MV-4-11 (cell line): ENCODE measurements around the gene CHKB.
"Not testable (repeated sequence)": the region's sequence is repeated elsewhere in the genome, so short reads cannot be mapped to it uniquely, and the experiment has no call there.

ENCODE experiments used
- DNase-seq: peaks from one replicate; lab custom pipeline; 2025; lab: John Stamatoyannopoulos, UW

The CHKB gene

DNA sequence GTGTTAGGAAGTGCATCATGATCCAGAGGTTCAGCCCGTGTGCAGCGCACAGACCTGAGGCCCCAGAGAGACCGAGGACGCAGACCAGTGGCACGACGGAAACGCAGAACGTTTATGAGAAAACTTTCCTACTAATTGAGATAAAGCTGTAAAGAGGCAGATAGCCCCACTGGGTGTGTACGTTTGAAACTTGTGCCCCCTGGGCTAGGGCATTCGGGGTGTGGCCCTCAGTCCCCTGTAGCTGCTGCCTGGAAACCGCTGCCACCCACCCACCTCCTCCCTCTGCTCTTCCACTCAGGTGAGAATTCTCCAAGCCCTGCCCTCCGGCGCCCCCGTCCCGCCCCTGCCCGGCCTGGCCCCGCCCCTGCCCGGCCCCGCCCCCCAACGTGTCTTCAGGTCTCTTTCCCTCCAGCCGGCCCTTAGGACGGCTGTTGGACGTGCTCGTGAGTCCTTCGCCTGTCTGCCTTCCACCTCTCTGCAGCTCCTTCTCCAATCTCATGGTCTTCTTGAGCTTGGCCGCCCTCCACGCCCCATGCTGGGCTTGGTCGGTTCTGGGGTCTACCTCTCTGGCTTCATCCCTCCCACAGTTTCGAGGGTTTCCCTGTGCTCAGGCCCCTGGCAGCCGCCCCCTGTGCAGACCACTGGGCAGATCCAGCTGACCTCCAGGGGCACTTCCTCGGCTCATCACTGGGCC is 30.0 kb upstream of the CHKB start:
- no peak for DNase-seq

DNA sequence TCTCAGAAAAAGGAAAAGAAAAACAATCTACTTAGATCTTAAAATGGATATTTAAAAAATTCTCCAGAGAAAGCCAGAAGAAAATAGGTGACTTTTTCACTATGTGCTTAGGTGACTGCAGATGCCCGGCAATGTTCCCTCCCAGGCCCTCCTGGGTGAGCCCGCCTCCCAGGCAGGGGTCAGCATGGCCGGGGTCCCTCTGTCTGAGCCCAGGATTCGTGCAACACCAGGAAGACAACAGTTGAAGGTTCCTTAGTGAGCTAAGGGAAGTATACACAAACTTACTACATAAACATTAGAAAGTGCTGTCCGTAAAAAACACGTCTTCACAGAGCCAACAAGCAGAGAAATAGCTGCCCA is 29.5 kb upstream of the CHKB start:
- no peak for DNase-seq

DNA sequence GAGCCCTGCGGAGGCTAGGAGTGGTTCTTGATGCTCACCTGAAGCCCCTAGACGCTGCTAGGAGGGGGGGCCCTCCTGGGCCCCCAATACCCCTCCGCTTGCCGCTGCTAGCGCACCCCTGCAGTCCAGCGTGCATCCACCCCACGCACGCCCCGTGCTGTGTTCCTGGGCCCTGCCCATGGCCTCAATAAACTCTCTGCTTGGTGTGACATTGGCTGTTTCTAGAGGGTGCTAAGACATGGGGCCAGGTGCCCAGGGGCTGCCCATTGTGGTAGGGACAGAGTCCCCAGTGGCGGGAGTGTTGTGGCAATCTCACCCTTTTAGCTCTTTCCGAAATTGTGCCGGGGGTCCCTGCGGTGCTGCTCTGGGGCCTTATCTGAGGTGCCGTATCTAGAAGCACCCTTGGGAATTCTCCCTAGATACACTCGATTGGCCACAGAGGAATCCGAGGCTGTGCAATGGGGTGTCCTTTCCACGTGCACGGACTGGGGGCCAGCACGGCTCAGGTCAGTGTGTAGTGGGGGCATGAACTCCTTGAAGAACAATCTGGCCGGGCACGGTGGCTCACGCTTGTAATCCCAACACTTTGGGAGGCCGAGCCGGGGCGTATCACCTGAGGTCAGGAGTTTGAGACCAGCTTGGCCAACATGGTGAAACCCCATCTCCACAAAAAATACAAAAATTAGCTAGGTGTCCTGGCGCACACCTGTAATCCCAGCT is 28.9 kb upstream of the CHKB start:
- DNase-seq: no peak

- no peak for DNase-seq
These were observed 27.9 kb upstream of the CHKB start for GRCh38 chr22:50610581-50610980.

- DNase-seq: no peak
These were observed 27.4 kb upstream of the CHKB start for GRCh38 chr22:50610041-50610451.

DNA sequence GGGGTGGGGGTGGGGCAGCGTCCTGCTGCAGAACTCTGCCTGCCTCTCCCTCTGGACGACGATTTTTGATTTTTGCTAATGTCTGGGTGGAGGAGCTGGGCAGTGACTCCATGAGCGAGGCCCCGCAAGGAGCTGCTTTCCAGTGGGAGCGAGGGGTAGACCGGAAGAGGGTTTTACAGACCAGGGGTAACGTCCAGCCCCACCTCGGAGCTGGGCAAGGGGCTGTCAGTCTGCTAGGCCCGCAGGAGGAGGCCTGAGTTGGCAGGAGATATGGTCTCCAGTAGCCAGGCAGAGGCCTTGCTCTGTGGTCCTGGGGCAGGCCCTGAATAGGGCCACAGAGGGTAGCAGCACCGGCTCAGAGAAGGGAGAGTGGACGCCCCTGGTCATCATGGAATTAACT is 26.9 kb upstream of the CHKB start:
- DNase-seq: no peak

DNA sequence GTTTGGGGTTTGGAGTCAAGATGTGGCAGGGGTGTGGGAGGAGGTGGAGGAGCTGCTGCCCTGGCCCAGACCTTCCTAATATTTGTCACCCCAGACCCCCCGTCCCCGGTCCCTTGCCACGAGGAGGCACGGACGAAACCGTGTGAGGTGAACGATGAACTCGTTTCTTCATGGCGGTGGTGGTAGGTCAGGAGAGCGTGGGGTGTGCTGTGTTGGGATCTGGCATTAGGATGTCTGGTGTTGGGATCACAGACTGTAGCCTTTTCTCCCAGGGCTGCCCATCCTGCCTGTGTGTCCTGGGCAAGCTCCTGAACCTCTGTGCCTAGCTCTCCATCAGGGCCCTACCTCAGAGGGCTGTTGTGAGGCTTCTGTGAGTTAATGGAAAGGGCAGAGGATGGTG is 26.3 kb upstream of the CHKB start:
- DNase-seq: no peak

GRCh38 chr22:50608058-50608840 is 25.6 kb upstream of the CHKB start:
- not testable (repeated sequence) for DNase-seq

- DNase-seq: no peak
These were observed 25.0 kb upstream of the CHKB start for GRCh38 chr22:50607659-50608020.

DNA sequence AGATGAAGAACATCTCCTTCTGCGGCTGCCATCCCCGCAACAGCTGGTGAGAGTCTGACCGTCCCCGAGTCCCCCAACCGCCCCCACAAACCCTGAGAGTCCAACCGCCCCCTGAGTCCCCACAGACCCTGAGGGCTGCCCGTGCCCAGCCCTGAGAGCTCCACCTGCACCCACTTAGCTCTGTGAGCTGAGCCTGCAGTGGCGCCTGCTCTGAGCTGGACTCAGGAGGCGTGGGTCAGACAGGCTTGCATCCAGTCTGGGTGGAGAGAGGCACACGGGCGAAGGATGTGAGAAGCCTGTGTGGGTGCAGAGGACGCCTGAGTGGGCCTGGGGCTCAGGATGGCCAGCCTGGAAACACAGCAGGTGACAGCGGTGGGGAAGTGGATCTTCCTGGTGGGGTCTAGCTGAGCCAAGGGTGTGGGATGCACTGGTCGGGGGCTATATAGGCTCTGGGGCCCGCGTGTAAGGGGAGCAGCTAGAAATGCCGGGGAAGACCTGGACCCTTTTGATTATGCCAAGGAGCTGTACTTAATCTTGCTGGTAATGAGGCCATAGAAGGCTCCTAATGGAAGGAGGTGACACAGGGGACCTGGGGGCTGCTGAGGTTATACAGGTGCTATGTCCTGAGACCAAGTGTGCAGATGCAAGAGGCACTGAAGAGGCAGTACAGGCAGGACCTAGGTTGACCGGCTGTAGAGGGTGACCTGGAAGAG is 24.5 kb upstream of the CHKB start:
- DNase-seq: no peak

- DNase-seq: peak; percentile 24
These were observed 23.7 kb upstream of the CHKB start for GRCh38 chr22:50606165-50606945.

DNA sequence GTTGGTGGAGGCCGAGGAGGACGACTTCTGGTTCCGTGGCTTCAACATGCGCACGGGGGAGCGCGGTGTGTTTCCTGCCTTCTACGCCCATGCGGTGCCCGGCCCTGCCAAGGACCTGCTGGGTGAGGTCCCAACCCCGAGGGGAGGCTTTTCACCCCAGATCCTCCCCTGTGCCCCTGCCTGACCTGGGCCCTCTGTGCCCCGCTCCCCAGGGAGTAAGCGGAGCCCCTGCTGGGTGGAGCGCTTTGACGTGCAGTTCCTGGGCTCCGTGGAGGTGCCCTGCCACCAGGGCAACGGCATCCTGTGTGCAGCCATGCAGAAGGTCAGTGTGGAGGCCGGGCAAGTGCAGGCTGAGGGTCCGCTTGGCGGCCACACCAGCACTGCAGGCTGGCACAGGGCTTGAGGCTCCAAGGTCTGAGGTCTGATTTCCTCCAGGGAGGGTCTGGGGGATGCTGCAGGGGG is 23.0 kb upstream of the CHKB start:
- DNase-seq: no peak

- no peak for DNase-seq
These were observed 22.5 kb upstream of the CHKB start for GRCh38 chr22:50605002-50605612.

DNA sequence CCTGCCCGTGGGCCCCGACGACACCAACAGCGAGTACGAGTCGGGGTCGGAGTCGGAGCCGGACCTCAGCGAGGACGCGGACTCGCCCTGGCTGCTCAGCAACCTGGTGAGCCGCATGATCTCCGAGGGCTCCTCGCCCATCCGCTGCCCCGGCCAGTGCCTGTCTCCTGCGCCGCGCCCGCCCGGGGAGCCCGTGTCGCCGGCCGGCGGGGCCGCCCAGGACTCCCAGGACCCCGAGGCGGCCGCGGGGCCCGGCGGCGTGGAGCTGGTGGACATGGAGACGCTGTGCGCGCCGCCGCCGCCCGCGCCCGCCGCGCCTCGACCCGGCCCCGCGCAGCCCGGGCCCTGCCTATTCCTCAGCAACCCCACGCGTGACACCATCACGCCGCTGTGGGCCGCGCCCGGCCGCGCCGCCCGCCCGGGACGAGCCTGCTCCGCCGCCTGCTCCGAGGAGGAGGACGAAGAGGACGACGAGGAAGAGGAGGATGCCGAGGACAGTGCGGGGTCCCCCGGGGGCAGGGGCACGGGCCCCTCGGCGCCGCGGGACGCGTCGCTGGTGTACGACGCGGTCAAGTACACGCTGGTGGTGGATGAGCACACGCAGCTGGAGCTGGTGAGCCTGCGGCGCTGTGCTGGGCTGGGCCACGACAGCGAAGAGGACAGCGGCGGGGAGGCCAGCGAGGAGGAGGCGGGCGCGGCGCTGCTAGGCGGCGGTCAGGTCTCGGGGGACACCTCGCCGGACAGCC is 21.8 kb upstream of the CHKB start:
- DNase-seq: no peak

DNA sequence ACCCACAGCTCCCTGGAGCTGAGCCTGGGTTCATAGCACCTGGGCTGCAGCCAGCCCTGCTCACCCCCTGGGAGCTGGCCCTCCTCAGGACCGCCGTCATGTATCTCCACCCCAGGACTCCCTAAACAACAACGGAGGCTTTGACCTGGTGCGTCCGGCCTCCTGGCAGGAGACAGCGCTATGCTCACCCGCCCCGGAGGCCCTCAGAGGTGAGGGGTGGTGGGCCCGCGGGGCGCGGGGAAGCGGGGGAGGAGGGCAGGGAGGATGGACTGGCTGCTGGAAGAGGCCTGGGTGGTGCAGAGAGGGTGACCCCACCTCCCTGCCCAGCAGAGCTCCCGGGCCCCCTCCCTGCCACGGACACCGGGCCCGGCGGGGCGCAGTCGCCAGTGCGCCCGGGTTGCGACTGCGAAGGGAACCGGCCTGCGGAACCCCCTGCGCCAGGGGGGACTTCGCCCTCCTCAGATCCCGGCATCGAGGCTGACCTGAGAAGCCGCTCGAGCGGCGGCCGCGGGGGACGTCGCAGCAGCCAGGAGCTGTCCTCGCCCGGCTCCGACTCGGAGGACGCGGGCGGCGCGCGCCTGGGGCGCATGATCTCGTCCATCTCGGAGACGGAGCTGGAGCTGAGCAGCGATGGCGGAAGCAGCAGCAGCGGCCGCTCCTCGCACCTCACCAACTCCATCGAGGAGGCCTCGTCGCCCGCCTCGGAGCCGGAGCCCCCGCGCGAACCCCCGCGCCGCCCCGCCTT is 21.0 kb upstream of the CHKB start:
- DNase-seq: no peak

DNA sequence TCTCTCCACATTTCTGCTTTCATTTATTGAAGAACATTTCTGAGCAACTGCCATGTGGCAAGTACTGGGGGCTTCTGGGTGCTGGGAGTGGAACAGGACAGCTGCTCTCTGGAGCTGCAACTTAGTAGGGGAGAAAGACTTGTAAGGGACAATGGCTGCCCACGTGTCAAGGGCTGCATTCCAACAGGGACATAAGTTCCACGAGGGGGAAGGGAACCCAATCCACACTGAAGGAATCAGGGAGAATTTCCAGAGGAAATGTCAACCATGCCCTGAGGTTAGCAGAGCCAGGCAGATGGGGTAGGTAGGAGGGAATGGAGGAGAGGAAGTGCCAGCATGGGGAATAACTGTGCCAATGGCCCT is 19.7 kb upstream of the CHKB start:
- no peak for DNase-seq

DNA sequence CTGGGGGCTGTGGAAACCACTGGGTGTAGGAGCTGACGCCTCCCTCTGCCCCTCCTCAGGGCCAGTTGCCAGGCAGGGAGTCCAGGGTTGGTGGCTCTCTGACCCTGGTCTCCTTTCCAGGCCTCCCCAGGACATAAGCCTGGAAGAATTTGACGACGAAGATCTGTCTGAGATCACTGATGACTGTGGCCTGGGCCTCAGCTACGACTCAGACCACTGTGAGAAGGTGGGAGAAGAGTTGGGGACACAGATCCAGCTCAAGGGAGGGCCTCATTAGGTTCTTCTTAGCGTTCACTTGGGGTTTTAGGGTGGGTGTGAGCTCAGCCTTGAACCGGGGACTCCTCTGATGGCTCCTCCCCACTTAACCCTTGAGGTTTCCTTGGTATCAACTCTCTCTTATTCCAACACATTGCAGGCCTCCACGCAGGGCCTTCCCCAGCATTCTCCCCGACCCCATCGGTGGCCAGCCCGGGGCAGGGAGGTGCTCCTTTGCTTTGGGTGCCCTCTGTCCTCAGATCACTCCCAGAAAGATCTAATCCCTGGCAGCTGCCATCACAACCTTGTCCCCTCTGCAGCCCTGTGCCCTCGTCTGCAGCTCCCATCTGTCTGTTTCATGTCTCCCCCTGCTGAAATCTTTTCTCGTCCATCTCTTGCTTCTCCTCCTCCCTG is 19.2 kb upstream of the CHKB start:
- DNase-seq: no peak

DNA sequence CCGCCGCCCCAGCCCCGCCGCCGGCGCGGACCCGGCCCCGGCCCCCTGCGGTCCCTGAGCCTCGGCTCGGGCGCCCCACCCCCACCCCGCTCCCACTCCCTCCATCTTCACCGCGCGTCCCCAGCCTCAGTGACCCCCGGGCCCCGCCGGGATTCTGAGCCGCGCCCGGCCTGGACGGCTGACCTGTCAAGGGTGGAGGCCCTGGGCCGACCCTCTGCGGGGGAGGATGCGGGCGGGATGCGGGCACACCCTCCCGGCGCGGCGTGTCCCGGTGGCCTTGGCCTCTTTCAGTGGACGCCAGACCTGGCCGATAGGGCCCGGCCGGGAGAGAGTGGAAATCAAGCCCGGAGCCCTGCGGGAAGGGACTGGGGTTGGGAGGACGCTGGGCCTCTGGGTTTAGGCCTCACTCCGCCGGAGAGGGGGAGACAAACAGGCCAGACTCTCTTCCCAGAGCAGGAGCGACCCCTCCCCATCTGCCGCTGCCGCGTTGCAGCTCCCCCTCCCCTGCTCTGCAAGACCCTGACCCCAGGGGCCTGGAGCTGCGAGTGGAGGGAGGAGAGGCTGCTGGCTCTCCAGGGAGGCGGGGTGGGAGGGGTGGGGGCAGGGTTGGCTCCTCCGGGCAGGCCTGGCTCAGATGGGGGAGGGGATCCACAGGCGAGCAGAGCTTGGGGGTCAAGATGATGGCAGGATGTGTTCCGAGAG is 18.5 kb upstream of the CHKB start:
- no peak for DNase-seq

DNA sequence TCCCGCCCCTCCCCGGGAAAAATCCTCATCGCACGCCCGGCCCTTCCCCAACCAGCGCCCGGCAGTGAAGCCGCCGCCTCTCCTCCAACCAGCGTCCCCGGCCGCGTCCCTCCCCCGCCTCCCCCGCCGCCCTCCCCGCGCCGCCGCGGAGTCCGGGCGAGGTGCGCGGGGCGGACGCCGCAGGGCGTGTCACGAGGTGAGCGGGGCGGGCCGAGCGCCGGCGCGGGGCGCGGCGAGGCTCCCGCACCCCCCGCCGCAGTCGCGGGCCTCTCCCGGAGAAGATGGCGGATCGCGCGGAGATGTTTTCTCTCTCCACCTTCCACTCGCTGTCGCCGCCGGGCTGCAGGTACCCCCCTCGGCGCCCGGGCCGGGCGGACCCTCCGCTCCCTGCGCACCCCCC is 17.9 kb upstream of the CHKB start, which contains the start of gene MAPK8IP2:
MAPK8IP2 (plus strand) TSS at position 256 of the 400 bp plus-strand sequence; CDS start at position 282, 26 bp downstream.
- DNase-seq: no peak
